HG03432 (cell line): Measurements from ENCODE around the gene VCX3A.
"Not testable (repeated sequence)": the region's sequence is repeated elsewhere in the genome, so short reads cannot be mapped to it uniquely, and the experiment has no call there.

Source experiments
- ATAC-seq: cut with Tn5 transposase; IDR thresholded peaks from one replicate; pipeline ENCODE4 v1.9.1; 2021; ENCODE audit warnings: mild to moderate bottlenecking, moderate library complexity; ENCODE audit not compliant: unreplicated experiment

Gene VCX3A

GRCh38 chrX:6535018-6535417 lies at the start of gene VCX3A:
Gene VCX3A, minus strand, starts transcription at chrX:6535118. Its CDS starts 621 bp downstream, at chrX:6534497.
- not testable (repeated sequence) for ATAC-seq

GRCh38 chrX:6574762-6575161 lies 39.8 kb upstream of the VCX3A start:
- ATAC-seq, result no peak

DNA sequence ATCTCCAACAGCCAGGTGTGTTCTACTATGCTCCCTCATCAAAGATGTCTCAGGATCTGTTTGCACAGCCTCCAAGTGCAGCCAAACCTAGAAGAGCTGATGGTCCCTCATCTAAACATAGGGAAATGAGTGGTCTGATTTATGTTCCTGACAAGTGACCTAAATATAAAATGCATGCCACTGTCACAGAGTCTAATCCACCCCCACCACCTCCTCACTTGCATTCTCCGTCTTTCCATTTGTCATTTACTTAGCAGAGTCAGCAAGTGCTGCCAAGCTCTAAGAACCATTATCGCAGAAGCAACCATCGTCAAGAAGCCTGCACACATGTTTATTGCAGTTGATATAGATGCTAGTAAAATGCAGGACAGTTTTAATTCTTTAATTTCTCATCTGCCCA lies 33.1 kb upstream of the VCX3A start:
- no peak for ATAC-seq

DNA sequence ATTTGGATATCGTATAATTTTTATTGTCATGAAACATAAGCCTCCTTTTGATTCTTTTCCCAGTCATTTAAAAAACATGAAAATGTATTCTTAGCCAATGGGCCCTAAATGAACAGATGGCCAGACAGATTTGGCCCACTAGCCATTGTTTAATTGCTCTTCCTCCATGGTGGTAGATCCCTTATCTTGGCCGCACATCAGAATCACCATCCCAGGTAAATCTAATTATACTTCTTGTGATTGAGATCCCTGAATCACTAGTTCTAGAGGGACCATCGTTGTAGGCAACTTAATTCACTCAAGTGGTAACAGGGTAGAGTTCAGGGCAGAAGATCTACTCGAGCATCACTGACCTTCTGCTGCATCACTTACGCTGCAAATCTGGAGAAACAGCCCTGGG lies 24.1 kb upstream of the VCX3A start:
- ATAC-seq, result no peak

DNA sequence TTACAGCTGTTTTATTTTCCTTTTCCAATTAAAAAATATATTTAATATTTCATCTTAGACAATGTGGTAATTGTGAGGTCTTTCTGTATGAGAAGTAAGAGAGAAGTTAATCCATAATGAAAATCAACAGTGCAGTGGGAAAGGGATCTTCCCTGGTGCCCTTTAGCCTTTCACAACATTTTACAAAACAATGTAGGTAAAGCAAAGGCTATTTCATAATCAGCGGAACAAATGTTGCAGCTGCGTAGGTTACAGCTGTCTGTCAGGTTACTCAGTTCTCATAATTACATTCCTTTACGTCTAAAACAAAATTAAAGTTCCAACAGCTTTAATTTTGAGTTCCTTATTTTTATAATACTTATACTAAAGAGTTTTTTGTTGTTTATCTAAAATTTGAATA lies 22.8 kb upstream of the VCX3A start:
- ATAC-seq, result no peak

- no peak for ATAC-seq
Observed at GRCh38 chrX:6550999-6551398, 16.1 kb upstream of the VCX3A start.

GRCh38 chrX:6545712-6546111 lies 10.8 kb upstream of the VCX3A start:
- ATAC-seq, result no peak

- ATAC-seq, result no peak
Observed at GRCh38 chrX:6526564-6527136, 8.3 kb downstream of the VCX3A start.

GRCh38 chrX:6517376-6517775 lies 17.5 kb downstream of the VCX3A start:
- no peak for ATAC-seq

- no peak for ATAC-seq
Observed at GRCh38 chrX:6506444-6506843, 28.5 kb downstream of the VCX3A start.

- ATAC-seq, result no peak
Observed at GRCh38 chrX:6505960-6506359, 29.0 kb downstream of the VCX3A start.

GRCh38 chrX:6500719-6501118 lies 34.2 kb downstream of the VCX3A start:
- ATAC-seq, result no peak

DNA sequence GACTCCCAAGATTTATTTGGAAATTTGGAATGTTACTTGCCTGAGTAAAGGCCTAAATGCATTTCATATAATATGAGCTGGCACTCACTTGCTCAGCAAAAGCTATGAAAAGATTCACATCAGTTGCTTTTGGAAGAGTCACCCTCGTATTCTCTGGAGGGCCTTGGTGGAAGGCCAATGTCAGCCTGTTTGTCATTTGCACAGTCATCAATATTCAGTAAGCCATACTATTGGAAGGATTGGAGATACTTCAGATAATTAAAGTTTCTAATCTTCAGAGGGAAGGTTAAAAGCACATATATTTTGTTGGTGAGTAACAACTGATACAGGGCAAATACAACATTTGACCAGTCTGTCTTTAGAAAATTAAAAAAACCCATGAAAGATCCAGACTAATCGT lies 36.6 kb downstream of the VCX3A start:
- no peak for ATAC-seq
